ENCODE measurements around the gene GLCCI1.

GLCCI1 gene

DNA sequence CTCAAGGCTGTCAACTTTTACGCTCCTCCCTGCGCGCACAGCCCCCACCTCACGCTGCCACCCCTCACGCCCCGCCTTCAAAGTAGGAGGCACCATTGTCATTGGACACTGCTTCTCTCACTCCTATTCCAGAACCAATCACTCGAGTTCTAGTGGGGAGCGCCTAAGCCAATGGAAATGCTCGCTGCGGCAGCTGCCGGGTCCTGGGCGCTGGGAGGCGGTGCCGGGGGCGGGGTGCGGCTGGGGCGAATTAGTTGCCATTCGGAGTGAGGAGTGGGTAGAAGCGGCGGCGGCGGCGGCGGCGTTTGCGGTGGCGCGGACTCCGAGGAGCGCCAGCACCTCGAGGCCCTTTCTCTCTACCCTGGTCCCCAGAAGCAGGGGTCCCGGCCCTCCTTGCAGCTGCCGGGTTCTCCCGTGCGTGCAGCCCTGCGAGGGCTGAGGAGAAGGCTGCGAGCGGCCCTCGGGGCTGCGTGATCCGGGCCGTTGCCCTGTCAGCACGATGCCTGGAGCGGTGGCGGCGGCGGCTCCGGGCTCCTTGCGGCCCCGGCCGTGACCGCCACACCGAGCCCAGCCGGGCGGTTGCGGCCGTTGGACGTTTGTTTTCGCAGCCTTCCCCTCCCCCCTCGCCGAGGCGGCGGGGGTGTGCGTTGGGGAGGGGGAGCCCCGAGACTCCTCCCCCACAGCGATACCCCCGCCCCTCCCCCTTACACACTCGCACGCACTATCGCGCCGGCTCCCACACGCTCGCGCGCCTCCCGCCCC is at the start of gene GLCCI1:
TSS of gene GLCCI1 (plus strand) at position 253 of the 762 bp plus-strand sequence. CDS start 555 bp downstream, outside the sequence.
- peak; percentile 97 for DNase-seq (ENCODE audit: low spot score)

- DNase-seq (ENCODE audit: low spot score) = no peak
These were observed 49.1 kb upstream of the GLCCI1 start for GRCh38 chr7:7919449-7919945.

DNA sequence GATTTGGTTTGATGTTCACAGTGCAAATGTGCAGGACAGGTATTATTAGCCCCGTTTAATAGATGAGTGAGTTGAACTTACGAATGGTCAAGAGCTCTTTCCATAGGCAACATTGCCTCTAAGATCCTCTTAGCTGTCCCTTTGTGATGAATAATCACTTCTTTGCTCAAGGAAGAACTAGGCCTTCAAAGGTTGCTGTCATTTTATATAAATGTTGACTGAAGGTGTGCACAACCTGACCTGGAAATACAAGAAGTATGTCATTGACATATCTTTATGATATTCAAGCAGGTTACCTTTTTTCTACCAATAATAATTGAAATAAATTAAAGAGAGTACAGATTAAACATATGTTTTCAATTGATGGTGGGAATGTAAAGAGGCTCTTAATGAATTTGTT is 48.5 kb upstream of the GLCCI1 start:
- no peak for DNase-seq (ENCODE audit: low spot score)

GRCh38 chr7:7920481-7920880 is 48.1 kb upstream of the GLCCI1 start:
- DNase-seq (ENCODE audit: low spot score) = peak; percentile 37

DNA sequence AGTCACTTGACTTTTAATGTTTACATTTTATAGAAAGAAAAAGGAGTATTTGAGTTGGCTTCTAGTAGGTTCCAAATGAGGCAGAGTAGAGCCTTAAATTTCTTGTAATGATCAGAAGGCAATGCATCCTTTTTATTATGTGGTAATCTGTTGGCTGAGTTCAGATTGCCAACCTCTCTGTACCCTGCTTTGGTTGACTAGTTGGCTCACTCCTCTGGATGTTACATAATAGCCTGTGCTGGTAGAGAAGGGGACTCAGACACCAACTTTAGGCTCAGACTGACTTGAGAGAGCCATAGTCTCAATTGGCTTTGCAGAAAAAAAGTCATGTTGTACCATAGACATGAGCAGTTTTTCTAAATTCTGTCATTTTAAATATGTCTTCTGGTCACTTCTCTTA is 46.8 kb upstream of the GLCCI1 start:
- DNase-seq (ENCODE audit: low spot score) = no peak

DNA sequence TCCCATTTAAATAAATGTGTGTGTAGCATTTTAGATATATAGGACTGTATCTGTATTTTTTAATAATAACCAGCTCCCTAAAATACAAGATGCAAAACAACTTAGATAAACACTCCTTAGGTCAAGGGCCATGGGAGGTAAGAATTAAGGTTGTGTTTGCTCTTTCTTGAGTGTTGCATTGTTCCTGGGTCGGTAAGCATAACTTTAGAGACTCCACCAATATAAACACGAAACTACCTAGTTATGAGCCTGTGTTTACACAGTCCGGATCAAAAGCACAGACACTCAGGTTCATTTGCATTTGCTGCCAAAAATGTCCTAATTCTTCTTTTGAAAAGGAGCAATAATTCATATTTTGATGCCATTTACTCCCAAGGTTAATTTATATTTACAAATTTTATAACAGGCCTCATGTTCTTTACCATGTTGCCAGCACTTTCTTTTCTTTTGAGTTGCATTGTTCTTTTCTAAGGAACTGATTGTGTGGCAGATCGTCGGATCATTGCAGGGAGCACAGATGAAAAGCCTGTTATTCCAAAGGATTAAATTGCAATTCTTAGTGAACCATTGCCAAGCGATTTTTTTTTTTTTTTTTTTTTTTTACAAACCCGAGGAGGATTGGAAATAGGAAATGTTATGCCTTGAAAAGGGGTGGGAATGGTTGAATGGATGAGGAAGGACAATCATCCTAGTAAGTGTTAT is 45.8 kb upstream of the GLCCI1 start:
- no peak for DNase-seq (ENCODE audit: low spot score)

DNA sequence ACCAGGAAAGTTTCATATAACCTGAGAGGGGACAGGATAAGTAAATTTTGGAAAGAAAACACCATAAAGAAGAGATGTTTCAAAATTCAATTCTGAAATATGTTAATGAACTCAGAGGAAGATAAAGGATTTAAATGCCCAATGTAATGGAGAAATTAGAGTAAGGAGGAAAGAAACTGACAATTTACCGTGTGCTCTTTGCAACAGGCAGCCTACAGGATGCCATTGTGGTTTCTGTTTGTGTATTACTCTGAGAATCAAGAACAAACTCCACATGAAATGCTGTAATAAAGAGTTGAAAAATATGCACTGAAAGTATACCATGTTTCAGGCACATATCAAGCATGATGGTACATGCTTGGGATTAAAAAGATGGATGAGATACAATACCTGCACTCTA is 44.8 kb upstream of the GLCCI1 start:
- DNase-seq (ENCODE audit: low spot score) = no peak

DNA sequence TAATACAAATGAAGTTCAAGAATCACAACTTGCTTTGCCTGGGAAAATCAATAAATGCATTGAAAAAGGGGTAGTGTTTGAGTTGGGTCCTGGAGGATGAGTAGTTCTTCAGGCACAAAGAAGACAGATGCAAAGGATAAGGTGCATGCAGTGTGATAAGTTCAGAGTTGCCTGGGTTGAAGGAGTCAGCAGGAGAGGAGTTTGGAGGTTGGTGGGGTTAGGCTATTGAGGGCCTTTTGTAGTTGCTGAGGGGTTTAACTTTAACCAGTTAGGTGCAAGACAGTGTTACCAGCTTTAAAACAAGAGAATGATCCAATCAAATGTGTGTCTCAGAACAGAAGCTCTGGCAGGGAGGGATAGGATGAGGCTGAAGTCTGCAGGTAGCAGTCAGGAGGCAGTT is 44.3 kb upstream of the GLCCI1 start:
- DNase-seq (ENCODE audit: low spot score) = no peak

GRCh38 chr7:7931626-7932025 is 37.0 kb upstream of the GLCCI1 start:
- no peak for DNase-seq (ENCODE audit: low spot score)

DNA sequence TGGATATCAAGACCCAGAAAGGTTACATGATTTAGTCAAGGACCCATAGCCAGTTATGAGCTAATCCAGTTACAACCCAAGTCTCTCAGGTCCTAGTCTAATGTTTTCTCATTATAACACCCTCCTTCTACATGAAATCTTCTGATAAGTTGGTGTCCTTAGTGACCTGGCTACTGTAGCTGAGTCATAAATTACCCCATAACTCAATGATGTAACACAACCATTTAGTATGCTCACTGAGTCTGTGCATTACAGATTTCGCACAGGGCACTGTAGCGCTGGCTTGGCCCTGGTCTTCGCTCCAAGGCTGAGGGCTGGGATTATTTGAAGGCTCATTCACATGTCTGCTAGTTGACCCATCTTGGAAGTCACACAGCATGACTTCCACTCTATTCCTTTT is 36.0 kb upstream of the GLCCI1 start:
- DNase-seq (ENCODE audit: low spot score) = no peak

DNA sequence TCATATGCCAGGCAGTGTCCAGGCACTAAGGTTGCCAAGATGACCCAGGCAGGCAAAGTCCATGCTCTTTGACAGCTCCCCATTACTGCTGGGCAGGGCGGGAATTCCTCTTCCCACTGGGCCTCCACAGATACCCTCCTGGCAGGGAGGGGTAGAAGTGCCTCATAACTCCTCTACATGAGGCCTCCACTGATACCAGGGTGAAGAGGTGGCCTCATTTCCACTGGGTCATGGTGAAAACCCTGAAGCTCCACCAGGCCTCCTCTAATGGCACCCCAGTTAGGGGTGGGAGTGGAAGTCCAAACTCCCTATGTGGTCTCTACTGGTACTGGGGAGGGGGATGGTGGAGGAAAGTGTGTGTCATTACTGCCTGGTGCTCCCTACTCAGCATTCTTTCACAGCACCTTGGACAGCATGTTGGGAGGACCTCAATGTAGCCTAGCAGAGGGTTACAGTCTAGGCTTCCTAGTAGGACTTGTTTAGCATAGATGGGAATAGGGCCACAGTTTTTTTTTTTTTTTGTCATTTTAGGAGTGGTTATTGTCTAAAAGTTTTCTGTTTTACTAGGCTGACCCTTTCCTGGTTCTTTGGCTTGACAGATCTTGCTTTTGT is 34.6 kb upstream of the GLCCI1 start:
- DNase-seq (ENCODE audit: low spot score) = no peak

DNA sequence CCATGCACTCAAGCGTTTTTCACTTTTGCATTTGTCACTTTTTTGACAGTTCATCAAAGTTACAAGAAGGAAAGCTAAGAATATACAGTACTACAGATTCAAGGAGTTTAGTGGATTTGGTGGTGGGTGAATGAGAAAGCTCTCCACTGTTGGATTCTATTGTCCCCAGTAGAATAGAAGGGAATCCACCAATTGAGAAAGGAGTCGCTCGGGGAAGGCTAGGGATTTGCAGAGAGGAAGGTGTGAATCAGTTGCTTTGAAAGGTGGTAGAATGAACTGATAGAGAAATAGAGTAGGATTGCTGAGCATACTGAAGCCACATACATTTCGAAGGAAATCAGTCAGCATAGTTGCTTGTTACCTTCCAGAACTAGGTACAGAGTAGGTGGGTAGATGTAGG is 33.7 kb upstream of the GLCCI1 start:
- no peak for DNase-seq (ENCODE audit: low spot score)

DNA sequence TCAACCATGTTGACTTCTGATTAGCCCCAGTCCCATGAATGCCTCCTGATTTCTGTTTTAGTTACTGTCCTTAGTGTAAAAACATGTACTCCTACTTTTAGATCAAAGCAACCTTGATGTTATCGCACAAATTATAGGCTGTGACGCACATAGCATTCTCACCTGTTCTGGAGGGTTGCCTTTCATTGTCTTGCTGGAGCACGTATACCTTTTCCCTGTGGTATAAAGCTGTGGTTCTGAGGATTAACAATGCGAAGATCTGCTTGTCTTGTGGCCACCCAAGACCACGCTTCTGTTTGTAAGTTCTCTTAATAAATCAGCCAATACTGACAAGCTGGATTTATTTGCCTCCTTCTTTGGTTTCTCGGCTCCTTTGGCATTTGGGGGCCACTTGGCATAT is 30.1 kb upstream of the GLCCI1 start:
- no peak for DNase-seq (ENCODE audit: low spot score)

DNA sequence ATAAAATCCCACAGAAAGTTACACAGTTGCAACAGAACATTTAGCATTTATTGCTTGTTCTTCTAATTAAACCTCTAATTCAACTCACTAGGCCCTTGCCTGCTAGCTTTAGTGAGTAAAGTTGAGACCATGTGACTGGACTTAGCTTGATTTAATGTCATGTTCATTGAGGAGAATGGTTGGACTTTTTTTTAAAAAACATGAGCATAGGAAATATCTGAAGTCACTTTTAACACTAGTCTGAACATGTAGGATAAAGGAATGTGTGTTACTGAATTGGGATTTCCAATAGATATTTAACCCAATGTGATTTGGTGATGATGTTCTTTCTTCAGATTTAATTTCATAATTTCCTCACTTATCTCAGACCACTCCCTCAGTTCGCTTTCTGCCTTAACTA is 24.6 kb upstream of the GLCCI1 start:
- DNase-seq (ENCODE audit: low spot score) = no peak

- no peak for DNase-seq (ENCODE audit: low spot score)
These were observed 23.8 kb upstream of the GLCCI1 start for GRCh38 chr7:7944619-7945282.

DNA sequence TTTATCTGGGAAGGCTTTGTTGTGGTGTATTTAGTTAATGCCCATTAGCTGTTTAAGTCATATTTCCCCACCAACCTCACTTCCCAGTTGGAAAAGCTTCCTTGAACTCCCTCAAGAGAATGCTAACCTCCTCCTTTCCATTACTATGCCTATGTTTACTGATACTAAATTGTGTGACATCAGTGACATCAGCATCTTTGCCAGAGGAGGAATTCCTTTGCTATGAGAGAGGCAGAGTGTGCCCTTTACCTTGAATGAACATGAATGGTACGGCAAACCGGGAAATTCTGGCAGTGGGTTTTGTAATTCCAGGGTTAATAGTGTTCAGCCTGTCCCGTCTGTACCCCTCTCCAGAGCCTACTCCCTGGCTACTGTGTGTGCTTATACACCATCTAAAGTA is 22.1 kb upstream of the GLCCI1 start:
- DNase-seq (ENCODE audit: low spot score) = peak; percentile 20

DNA sequence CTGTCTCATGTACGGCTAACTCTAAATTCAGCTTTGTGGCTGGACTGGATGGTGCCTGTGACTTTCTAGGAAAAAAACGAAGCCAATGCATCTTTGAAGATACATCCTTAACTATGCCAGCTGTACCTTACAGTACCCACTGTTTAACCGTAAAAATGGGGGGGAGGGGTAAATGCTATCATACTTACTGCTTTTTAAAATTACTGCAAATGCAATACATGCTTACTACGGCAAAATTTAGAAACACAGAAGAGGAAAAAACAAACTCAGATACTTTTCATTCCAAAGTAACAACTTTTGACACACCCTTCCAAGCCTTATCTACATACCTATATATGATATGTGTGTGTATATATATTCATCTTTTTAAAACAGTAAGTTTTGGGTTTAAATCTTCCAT is 20.4 kb upstream of the GLCCI1 start:
- no peak for DNase-seq (ENCODE audit: low spot score)

- DNase-seq (ENCODE audit: low spot score) = no peak
These were observed 14.8 kb upstream of the GLCCI1 start for GRCh38 chr7:7953806-7954205.

- peak; percentile 63 for DNase-seq (ENCODE audit: low spot score)
These were observed 12.0 kb upstream of the GLCCI1 start for GRCh38 chr7:7956531-7957128.

DNA sequence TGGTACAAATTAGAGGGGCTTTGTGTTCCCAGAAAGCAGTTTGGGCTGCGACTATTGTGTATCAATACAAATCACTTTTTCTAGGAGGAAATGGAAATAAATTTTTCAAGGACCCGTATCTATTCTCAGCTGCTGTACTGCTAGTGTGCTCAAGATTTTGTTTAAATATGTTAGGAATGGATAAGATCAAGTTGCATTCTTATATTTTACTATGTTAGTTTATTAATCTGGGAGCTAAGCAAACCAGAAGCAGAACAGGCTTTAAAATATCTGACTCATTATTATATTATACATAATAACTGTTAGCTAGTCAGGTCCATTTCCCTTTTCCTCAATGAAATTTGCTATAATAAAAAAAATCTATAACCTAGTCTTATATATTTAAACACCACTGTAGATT is 11.1 kb upstream of the GLCCI1 start:
- DNase-seq (ENCODE audit: low spot score) = no peak

GRCh38 chr7:7959979-7960670 is 8.5 kb upstream of the GLCCI1 start:
- DNase-seq (ENCODE audit: low spot score) = no peak

GRCh38 chr7:7962851-7963250 is 5.7 kb upstream of the GLCCI1 start:
- DNase-seq (ENCODE audit: low spot score) = peak; percentile 36

All from kidney tubule cell (primary cell).